GM19324 (cell line): Measurements from ENCODE around the gene UCK2.
"Not testable (repeated sequence)": the region's sequence is repeated elsewhere in the genome, so short reads cannot be mapped to it uniquely, and the experiment has no call there.

Experiments
- ATAC-seq: cut with Tn5 transposase; IDR thresholded peaks from one replicate; pipeline ENCODE4 v1.9.1; 2021; ENCODE audit warnings: mild to moderate bottlenecking, moderate library complexity; ENCODE audit not compliant: unreplicated experiment, low FRiP score

UCK2 gene

GRCh38 chr1:165827268-165828102, at the start of gene UCK2:
TSS of gene UCK2 (plus strand) at chr1:165827614. CDS start at chr1:165827834, 220 bp downstream.
- ATAC-seq, result peak; percentile 75

- ATAC-seq, result not testable (repeated sequence)
Measured at GRCh38 chr1:165778197-165778596, 49.2 kb upstream of the UCK2 start.

GRCh38 chr1:165783519-165783918, 43.9 kb upstream of the UCK2 start:
- ATAC-seq, result not testable (repeated sequence)

- ATAC-seq, result no peak
Measured at GRCh38 chr1:165787741-165788140, 39.7 kb upstream of the UCK2 start.

- no peak for ATAC-seq
Measured at GRCh38 chr1:165793951-165794350, 33.5 kb upstream of the UCK2 start.

DNA sequence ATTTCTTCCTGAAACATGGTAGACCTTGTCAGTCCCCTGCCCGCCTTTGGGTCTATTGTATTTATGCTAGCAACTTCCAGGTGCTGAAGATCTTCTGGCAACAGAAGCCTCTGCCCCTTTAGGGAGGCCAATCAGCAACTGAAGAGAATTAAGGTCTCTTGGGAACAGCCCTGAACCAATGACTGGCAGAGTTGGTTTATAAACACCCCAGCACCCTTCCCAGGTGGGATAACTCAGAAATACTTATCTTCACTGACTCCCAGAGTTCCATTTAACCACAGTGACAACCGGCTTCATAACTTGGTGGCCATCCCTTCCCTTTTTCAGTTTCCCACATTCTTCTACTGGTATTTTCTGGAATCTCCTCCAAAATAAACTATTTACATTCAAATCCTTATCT, 31.5 kb upstream of the UCK2 start:
- no peak for ATAC-seq

- no peak for ATAC-seq
Measured at GRCh38 chr1:165799387-165799786, 28.0 kb upstream of the UCK2 start.

GRCh38 chr1:165804513-165804912, 22.9 kb upstream of the UCK2 start:
- ATAC-seq, result not testable (repeated sequence)

DNA sequence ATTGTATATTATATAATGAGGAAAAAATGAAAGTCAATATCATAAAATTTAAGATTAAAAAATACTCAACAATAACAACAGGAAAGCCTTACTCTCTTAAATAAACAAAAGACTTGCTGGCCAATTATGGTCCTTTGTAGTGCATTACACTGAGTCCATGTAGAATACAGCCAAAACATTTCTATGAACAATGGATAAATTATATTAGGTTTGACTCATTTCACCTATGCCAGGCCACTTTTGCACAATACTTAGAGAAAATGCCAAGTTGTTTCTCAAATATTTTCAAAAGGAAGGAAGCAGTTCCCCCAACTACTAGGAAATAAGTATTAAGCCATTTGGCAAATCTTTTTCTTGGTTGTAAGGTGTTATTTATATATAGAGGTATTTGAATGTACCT, 19.8 kb upstream of the UCK2 start:
- no peak for ATAC-seq

- ATAC-seq, result no peak
Measured at GRCh38 chr1:165815725-165816124, 11.7 kb upstream of the UCK2 start.

- ATAC-seq, result no peak
Measured at GRCh38 chr1:165816157-165816556, 11.3 kb upstream of the UCK2 start.

DNA sequence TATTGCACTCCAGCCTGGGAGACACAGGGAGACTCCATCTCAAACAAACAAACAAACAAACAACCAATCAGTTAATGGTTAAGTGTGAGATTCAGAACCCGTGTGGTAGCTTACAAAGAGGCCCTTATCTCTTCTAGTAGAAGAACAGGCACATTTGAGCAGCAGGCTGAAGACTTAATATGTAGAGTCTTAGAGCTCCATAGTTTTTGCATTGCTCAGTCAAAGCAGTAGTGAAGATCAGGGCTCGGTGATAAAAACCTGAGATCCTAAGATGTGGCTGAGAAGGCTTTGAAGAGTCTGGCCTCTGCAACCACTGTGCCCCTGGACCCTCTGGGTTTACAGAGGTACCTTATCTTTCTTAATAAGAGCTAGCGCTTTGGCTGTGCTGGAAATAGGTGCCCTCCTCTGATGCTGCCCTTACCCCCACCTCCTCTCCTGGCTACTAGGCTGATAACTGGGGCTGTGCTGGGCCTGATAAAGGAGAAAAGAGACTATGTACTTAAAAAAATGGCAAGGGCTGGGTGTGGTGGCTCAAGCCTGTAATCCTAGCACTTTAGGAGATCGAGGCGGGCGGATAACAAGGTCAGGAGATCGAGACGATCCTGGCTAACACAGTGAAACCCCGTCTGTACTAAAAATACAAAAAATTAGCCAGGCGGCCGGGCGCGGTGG, 10.5 kb upstream of the UCK2 start:
- ATAC-seq, result no peak

- no peak for ATAC-seq
Measured at GRCh38 chr1:165823552-165824268, 3.7 kb upstream of the UCK2 start.

DNA sequence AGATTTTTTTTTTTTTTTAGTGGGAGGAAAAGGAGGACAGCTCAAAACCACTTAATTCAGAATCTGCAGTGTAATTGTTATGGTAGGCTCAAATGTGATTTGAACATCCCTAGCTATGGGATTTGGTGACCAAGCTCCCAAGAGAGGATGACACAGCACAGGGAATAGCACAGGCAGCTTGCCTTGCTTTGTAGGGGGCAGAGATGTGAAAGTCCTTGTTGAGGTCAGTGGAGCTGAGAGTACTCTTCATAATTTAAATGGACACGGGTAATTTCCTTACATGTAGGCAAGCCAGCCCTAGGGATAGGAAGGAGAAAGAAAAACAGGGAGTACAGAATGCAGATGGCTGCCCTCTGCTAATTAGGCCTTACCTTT, 3.2 kb upstream of the UCK2 start:
- ATAC-seq, result no peak

GRCh38 chr1:165826565-165827267, 698 bp upstream of the UCK2 start:
- no peak for ATAC-seq

DNA sequence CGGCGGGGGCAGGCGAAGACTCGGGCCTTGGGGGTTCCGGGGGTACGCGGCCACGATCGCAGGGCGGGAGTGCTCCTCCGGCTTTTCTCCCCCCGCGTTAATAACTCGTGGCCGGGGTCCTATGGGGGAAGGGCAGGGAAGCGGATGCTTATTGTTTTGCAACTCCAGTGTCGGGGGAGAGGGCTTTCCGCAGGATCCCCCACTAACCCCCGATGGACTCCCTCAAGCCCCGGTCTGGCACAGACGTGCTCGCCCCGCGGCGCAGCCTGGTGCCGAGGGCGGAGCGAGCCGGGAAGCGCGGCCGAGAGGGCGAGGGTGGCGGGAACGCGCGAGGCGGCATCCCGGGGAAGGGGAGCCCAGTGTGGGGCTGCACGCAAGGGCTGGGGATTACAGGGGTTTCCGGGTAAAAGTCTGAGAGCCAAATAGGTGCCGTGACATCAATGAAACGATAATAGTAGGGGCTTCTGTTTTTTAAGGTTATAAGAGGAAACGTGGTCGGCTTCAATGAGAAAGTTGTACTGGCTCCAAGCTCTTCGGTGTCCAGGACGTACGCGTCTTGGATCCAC, 772 bp downstream of the UCK2 start:
- ATAC-seq, result peak; percentile 48

DNA sequence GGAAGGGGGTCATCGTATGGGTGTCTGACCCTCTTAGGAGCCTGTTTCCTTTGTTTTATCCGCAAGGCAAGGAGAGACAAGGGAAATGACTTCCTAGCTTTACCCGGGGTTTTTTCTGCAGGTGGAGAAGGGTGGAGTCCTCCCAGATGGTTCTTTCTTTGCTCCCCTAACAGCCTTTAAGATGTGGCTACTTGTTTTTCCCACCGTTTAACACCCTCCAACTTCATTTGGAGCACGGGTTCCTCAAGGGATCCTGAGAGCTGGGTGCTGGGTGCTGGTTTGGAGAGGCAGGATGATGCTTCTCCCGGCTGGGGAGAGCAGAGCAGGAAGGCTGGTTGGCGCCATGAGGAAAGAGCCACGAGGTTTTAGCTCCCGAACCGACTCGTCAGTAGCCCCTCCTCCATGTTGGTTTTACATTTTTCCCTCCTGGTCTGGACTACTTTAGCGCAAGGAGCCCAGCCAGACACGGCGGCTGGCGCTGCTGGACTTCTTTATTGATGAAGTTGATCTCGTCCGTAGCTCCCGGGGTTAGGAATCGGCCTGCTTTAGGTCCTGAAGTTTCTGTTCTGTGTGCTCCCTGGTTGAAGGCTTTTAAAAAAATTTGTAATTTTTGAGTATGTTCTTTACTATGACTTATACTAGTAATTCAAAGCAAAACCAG, 1.4 kb downstream of the UCK2 start:
- ATAC-seq, result no peak

GRCh38 chr1:165829888-165830287, 2.5 kb downstream of the UCK2 start:
- no peak for ATAC-seq

DNA sequence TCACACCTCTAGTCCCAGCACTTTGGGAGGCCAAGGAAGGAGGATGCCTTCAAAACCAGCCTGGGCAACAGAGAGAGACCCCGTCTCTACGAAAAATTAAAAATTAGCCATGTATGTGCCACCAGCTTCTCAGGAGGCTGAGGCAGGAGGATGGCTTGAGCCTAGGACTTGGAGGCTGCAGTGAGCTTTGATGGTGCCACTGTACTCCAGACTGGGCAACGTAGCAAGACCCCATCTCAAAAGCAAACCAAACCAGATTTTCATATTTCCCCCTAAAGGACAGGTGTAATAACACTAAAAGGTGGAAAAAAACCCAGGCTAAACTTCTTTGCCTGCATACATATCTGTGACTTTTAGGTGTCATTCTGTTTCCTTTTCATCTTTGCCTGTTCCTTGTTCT, 3.7 kb downstream of the UCK2 start:
- no peak for ATAC-seq

DNA sequence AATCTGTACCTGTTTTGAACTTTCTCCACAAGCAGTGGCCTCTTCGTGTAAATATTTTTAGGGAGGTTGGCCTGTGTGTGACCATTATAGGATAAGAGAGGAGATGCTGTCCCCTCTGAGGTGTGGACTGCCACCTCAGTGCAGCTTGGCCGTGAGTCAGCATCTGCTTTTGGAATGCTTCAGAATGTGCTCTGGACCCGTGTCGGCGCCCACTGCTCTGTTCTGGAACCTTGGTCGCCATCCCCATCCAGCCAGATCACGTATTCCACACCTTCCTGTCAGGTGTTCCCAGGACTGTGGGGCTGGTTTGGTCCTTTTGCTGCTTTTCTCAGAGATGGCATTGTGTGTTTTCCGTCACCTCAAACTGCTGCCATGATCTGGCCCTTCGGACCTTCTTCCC, 5.5 kb downstream of the UCK2 start:
- no peak for ATAC-seq
